ENCODE results near the gene ANAPC5.
"Not testable (repeated sequence)": the region's sequence is repeated elsewhere in the genome, so short reads cannot be mapped to it uniquely, and the experiment has no call there.

ANAPC5 gene

GRCh38 chr12:121307397-121307796 lies 44.8 kb downstream of the ANAPC5 start:
- not testable (repeated sequence) for DNase-seq (ENCODE audit: low read depth)

DNA sequence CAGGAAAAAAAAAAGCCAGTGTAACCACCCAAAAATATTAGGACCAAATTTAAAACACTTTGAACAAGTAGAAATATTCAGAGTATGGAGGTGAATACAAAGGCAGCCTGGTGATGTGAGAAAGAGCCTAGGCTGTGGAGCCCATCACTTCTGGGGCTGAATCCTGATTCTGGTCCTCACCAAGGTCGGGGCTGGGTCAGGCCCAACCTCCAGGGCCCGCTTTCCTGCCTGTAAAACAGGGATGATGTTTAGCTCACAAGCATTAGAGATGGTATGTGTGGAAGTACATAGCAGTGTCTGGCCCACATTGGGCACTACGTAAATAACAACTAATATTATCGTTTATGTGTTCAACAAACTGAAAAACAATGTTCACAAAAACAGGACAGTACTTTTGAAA lies 47.9 kb downstream of the ANAPC5 start:
- DNase-seq (ENCODE audit: low read depth), result no peak

DNA sequence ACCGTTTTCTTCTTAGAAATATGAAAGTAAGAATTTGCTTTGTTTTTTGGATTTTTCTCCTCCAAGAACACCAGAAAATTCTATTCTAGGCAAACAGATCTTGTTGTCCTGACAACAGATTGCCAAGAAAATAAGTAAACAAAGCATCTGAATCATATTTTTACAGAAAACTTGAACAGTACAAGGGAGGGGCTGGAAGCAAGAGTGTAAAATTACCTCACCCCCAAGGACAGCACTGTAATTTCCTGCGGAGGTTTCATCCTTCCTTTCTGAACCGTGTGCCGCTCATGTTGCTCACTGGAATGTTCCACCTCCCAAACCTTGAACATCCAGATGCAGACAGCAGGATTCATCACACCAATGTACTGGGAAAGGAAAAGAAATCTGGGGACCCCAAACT lies 50.3 kb downstream of the ANAPC5 start:
- no peak for DNase-seq (ENCODE audit: low read depth)

DNA sequence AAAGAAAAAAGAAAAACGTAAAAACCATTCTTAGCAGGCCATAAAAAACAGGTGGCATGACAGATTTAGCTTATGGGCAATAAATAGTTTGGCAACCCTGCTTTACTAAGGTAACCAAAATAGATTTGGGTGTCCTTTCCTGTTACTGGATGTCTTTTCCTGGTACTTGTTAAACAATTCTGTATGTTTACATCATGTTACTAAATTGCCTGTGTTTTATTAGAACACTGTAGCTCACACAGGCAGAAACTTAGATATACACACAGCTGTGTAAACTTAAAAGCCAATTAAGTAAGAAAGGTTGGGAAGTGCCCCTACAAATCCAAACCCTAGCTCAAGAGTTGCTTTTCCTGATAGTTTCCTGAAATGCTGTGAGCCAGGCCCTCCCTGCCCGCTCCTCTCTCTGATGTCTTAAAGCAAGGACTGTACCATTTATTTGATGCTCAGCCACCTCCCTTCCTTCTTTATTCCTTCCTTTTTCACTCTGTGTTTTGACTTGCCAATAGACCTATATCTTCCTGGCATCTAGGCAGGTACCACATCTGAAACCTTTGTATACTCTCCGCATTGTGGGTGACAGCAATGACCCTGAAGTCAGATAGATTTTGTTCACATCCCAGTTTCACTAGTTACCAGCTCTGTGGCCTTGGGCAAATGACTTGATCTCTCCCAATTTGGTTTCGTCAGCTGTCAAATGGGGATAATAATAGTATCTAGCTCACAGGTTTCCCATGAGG lies 52.0 kb downstream of the ANAPC5 start:
- DNase-seq (ENCODE audit: low read depth), result no peak

- DNase-seq (ENCODE audit: low read depth), result no peak
Measured at GRCh38 chr12:121299662-121300061, 52.5 kb downstream of the ANAPC5 start.

DNA sequence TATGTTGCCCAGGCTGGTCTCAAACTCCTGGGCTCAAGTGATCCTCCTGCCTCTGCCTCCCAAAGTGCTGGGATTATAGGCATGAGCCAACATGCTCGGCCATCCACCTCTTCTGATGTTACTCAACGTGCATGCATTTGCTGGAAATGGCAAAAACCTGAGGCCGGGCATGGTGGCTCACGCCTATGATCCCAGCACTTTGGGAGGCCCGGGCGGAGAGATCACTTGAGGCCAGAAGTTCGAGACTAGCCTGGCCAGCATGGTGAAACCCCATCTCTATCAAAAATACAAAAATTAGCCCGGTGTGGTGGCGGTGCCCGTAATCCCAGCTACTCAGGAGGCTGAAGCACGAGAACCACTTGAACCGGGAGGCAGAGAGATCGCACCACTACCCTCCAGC lies 53.8 kb downstream of the ANAPC5 start:
- not testable (repeated sequence) for DNase-seq (ENCODE audit: low read depth)

DNA sequence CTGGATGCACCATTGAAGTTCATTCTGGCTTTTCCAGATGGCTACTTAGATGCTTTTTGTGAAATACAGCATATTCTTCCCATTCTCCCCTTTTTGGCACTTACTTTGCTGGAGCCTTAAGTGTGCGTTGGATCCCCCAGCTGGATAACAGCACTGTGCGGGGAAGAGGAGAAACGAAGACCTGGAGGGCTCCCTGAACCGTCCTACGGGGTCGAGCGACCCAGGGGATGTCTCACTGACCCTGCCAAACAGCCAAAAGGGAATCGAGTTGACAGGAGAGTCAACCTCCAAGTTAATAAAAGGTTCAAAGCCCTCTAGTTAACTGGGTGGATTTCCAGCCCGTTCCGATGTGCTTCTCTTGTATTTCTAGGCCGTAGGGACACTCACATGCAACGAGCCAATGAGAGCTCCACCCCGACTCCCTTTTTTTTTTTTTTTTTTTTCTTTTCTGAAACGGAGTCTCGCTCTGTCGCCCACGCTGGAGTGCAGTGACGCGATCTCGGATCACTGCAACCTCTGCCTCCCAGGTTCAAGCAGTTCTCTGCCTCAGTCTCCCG lies 54.7 kb downstream of the ANAPC5 start:
- DNase-seq (ENCODE audit: low read depth), result no peak

DNA sequence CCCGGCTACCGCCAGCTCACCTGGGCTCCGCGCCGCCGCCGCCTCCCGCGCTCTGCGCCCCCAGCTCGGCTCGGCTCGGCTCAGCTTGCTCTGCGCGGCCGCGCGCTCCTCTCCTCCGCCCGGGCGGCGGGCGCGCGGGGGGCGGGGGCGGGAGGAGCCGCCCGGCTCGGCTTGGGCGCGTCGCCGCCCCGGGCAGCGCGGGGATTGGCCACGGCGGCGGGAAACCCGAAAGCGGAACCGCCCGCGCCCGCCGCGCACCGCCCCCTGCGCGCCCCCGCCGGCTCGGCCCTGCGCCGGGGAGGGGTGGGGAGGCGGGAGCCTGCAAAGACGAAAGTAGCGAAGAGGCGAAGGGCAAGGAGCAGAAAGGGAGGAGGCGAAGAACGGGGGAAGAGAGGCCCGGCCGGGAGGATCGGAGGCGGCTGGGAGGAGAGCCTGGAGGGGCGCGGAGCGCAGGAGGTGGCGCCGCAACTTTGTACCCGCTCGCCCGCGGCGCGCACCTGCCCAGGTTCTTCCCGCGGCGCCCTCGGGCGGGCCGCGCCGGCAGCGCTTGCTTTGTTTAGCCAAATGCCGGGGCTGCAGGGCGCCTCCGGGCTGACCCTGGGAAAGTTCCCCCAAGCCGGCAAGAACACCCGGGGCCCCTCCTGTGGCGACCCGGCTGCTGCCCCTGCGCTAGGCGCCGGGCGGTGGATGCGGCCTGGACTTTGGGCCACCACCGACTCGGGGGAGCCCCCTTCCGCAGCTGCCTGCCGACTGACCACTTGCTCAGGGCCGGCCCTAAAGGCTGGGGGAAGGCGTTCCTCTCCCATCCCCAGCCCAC lies 55.4 kb downstream of the ANAPC5 start, which contains the start of gene CAMKK2:
TSS of gene CAMKK2 (minus strand) at position 92 of the 817 bp plus-strand sequence. CDS start 22,183 bp downstream, outside the sequence.
- no peak for DNase-seq (ENCODE audit: low read depth)

- DNase-seq (ENCODE audit: low read depth), result no peak
Measured at GRCh38 chr12:121295746-121296617, 56.2 kb downstream of the ANAPC5 start.

DNA sequence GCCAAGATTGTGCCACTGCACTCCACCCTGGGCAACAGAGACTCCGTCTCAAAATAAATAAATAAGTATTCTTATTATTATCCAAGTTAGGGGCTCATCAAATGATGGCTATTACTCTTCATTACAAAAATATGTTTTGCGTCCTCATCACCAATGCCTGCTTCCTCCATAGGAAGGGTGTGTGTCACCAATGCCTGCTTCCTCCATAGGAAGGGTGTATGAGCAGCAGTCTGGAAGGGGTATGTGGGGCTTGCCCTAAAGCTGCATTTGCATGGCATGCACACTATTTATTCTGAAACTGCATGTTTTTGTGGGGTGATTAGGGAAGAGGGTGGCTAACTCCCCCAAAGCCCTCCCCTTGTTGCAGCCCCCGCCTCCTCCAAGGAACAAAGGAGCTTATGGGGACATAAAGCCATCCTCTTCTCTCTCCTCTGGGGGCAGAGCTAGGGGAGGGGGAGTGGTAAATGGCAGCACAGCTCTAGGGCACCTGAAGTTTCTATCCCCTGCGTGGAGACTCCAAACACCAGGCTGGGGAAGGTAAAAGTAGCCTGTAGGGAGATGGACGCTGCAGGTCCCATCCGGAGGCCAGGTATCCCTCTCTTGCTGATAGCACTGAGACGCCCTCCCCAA lies 57.0 kb downstream of the ANAPC5 start:
- no peak for DNase-seq (ENCODE audit: low read depth)

GRCh38 chr12:121294151-121294889 lies 57.9 kb downstream of the ANAPC5 start:
- no peak for DNase-seq (ENCODE audit: low read depth)

DNA sequence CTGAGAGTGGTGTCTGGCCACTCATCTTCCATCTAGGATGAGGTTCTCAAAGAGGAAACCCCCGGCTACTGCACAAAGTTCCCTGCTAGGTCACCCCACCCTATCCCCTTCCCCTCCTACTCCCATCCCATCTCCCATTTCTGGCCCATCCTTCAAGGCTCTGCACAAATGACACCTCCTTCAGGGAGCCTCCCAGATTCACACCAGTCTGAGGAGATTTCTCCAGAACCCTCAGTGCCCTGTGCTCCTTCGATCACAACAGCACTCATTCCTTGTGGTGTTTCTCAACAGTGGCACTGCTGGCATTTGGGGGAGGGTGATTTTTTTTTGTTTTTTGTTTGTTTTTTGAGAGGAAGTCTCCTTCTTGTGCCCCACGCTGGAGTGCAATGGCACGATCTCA lies 58.6 kb downstream of the ANAPC5 start:
- no peak for DNase-seq (ENCODE audit: low read depth)

DNA sequence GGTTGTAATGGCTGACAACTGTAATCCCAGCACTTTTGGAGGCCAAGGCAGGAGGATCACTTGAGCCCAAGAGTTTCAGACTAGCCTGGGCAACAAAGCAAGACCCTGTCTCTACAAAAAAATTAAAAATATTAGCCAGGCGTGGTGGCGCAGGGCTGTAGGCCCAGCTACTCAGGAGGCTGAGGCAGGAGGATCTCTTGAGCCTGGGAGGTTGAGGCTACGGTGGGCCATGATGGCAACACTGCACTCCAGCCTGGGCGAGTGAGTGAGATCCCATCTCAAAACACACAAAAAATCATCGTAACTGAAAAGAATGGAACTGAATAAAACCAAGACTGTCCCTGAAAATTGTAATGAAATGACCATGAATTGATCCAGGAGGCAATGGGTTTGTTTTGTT lies 61.8 kb downstream of the ANAPC5 start:
- no peak for DNase-seq (ENCODE audit: low read depth)

DNA sequence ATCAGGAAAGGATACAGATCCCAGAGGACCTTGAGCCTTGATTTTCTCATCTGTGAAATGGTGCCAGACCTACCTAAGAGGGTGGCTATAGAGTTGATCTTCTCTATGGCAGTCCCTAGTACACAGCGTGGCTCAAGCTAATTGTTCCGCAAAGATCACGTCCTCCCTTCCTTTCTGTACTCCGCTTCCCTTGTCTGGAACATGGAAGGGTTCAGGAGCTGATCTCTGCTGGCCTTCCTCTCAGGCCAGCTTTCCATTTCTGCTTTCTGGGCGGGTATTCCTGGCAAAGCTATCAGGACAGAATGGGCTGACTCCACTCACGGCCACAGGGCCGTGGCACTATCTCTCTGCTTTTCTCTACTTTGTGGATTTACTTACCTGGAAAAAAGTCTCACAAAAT lies 62.2 kb downstream of the ANAPC5 start:
- DNase-seq (ENCODE audit: low read depth), result no peak

DNA sequence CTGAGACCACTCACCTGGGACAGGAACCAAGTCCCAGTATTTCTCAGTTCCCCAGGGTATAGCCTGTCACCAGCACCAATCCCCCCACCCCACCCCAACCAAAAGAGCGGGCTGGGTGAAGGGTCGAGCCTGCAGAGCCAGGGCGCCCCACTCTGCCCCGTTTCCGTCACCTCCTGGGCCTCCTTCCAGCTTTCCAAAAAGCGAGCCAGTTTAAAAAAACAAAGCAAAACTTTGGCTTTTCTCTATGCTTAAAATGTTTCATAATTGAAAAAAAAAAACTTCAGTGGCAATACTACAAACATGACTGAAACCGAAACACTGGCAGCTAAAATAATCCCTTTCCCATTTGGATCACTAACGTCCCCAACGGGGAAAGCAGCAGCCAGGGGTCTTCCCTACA lies 63.2 kb downstream of the ANAPC5 start:
- DNase-seq (ENCODE audit: low read depth), result no peak

DNA sequence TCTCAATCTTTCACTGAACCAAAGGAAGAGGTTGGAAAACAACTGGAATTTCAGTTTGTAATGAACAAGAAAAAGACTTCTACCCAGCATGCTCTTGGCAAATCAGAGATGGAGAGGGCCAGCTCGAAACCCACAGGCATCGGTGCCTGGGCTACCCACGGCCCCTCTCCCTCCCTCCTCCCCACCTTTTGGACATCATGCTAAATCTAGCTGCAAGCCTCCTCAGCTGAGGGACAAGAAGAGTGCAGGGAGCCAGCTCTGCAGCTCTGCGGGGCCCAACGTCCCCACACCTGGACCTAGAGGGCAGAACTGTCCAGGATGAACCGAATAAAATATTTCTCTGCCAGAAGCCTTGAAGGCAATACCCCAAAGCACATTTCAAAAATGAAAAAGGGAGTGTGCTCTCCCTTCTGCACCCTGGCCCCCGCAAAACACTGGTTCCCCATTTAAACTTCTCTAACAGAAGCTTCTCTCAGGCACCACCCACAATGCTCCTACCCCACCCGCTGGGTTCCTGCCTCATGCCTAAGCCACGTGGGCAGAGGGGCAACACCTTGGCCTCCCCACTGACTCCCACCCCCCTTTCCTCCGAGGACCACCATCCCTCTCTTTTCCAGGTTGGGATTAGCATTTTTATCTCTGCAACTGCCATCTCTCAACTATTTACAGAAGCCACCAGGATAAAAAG lies 63.9 kb downstream of the ANAPC5 start:
- no peak for DNase-seq (ENCODE audit: low read depth)

DNA sequence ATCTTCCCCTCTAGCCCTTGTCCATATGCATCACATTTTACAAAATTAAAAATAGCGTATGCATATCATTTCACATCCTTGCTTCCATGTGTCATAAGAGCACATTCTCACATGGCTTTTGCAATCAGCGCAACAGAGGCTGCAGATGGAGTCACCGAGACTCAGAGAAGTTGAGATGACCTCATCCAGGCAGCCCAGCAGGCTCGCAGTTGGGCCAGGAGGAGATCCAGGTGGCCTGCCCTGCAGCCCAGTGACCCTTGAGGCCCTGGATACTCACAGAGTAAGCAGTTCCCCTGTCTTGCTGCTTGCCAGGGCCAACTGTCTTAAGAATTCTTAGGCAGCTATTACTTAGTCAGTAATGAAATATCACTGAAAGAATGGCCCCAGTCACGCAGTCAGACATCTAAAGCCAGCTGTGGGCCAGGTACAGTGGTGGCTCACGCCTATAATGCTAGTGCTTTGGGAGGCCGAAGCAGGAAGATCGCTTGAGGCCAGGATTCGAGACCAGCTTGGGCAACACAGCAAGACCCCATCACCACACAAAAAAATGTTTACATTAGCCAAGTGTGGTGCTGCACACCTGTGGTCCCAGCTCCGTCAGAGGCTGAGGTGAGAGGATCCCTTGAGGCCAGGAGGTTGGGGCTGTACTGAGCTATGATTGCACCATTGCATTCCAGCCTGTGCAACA lies 64.8 kb downstream of the ANAPC5 start:
- DNase-seq (ENCODE audit: low read depth), result peak; percentile 65

DNA sequence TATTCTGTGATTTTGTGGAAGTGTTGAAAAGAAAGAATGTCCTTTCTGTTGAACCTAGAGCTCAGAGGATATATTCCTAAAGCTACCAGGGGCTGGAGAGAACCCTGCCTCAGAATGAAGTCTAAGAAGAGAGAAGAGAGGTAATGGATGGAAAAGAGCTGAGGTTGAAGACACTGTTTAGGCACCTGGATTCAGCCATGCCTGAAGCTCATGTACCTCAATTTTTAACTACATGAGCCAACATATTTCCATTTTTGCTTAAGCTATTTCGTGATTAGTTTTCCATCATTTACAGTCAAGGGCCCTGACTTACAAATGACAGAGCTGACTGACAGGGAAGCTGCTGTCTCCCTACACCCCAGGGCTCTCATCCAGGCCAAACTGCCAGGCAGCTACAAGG lies 66.4 kb downstream of the ANAPC5 start:
- DNase-seq (ENCODE audit: low read depth), result no peak

DNA sequence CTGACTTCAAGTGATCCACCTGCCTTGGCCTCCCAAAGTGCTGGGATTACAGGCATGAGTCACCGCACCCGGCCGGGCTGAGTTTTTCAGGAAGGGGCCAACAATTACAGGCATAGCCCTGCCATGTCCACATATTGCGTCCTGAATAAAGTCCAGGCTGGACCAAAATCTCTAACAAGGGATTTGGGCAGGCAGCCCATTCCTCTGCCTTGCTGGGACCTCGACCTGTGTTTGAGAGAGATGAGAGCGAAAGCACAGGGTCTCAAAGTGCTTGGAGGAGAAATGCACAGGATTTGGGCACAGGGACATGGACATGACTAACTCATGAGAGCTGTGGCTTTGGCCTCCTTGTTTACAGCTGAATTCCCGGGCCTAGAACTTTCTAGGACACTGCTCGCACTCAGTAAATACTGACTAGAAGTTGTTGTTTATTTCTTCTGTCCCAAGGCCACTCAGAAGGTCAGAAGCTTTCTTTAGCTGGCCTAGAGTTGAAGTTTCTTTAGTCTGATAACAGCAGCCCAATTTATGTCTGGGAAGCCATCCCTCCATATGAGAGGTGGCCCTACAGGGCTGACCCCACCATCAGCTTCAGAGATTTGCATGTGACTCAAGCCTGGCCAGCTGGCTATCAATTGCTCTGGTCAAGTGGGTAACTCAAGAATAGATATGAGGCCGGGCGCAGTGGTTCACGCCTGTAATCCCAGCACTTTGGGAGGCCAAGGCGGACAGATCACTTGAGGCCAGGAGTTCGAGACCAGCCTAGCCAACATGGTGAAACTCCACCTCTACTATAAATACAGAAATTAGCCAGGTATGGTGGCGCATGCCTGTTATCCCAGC lies 67.4 kb downstream of the ANAPC5 start:
- DNase-seq (ENCODE audit: low read depth), result no peak
